Measurements from ENCODE around the gene RCOR1.

The RCOR1 gene

DNA sequence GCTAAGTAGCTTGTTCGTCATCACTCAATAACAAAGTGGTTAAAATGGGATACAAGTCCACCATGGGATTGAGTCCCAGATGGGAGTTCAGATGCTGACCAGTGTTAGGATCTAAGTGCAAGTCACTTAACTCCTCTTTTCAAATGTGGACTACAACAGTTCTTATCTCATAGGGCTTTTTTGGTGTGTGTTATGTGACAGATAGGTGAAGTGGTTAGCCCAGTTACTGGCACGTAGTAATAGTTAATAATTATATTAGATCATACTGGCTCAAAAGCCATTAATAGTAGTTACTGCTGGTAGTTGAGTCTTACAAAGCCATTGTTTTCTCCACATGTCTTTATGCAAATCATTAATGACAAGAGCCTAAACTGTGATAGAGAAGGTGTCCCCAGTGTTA is 73.2 kb downstream of the RCOR1 start:
- no peak overlapping the region for H3K4me3 ChIP-seq (replicated peaks; ENCODE audit: low read depth, low read length)
- DNase-seq (ENCODE audit: low read depth), result no peak
- TF ChIP-seq, protein P1, sequence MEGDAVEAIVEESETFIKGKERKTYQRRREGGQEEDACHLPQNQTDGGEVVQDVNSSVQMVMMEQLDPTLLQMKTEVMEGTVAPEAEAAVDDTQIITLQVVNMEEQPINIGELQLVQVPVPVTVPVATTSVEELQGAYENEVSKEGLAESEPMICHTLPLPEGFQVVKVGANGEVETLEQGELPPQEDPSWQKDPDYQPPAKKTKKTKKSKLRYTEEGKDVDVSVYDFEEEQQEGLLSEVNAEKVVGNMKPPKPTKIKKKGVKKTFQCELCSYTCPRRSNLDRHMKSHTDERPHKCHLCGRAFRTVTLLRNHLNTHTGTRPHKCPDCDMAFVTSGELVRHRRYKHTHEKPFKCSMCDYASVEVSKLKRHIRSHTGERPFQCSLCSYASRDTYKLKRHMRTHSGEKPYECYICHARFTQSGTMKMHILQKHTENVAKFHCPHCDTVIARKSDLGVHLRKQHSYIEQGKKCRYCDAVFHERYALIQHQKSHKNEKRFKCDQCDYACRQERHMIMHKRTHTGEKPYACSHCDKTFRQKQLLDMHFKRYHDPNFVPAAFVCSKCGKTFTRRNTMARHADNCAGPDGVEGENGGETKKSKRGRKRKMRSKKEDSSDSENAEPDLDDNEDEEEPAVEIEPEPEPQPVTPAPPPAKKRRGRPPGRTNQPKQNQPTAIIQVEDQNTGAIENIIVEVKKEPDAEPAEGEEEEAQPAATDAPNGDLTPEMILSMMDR (IDR thresholded peaks at IDR 0.05; ENCODE audit: low read length, missing control alignments), result no peak

DNA sequence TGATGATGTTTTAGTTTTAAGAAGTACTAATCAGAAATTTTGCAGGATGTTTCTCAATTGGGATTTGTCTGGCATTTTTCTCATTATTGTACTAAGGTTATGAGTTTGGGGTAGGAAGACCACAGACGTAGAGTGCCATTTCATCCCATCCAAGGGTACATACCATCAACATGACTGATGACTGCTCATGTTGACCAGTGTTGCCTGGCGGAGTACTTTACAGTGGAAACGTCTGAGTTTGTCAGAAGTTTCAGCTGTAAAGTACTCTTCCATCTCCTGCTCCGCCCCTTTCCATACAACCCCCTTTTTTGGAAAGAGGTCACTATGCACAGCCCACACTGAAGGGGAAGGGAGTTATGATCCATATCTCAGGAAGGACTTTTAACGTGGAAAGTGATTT is 74.2 kb downstream of the RCOR1 start:
- no peak overlapping the region for H3K4me3 ChIP-seq (replicated peaks; ENCODE audit: low read depth, low read length)
- TF ChIP-seq, protein P1 (IDR thresholded peaks at IDR 0.05; ENCODE audit: low read length, missing control alignments), result no peak
- DNase-seq (ENCODE audit: low read depth), result peak; percentile 20

DNA sequence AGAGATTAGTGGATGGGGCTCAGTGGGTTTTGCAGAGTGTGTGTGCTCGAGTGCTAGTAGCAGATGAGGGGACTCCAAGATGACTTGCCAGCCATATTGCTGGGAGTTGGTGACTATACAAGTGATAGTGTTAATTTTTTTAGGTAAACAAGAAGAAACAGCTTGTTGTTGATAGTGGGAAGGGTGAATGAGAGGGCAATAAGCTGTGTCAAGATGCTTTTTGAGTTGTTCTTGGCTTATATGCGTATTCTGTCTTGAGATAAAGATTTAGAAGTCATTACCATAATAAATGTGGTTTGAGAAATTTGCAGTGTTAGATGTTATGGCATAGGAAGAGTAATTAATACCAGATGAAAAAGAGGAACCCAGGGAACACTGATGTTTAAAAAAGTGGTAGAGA is 75.3 kb downstream of the RCOR1 start:
- TF ChIP-seq, protein P1 (IDR thresholded peaks at IDR 0.05; ENCODE audit: low read length, missing control alignments), result no peak
- H3K4me3 ChIP-seq (replicated peaks; ENCODE audit: low read depth, low read length), result no peak overlapping the region
- no peak for DNase-seq (ENCODE audit: low read depth)

GRCh38 chr14:102668291-102668873 is 75.9 kb downstream of the RCOR1 start:
- TF ChIP-seq, protein P1 (IDR thresholded peaks at IDR 0.05; ENCODE audit: low read length, missing control alignments), result no peak
- H3K4me3 ChIP-seq (replicated peaks; ENCODE audit: low read depth, low read length), result no peak overlapping the region
- no peak for DNase-seq (ENCODE audit: low read depth)

- no peak overlapping the region for H3K4me3 ChIP-seq (replicated peaks; ENCODE audit: low read depth, low read length)
- no peak for DNase-seq (ENCODE audit: low read depth)
- TF ChIP-seq, protein P1 (IDR thresholded peaks at IDR 0.05; ENCODE audit: low read length, missing control alignments), result no peak
Observed at GRCh38 chr14:102671410-102671809, 79.0 kb downstream of the RCOR1 start.

DNA sequence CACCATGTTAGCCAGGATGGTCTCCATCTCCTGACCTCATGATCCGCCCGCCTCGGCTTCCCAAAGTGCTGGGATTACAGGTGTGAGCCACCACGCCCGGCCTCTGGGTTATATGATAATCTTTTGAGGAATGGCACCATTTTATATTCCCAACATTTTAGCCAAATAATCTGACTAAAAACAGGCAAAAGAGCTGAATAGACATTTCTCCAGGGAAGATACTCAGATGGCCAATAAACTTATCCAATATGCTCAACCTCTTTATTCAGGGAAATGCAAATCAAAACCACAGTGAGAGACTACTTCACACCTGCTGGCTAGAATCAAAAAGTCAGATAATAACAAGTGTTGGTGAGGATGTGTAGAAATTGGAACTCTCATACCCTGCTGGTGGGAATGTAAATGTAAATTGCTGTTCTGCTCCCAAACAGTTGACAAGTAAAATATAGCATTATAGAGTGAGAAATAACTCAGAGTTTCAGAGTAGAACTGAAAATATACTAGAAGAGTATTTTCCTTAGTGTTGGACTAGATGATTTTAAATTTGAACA is 80.0 kb downstream of the RCOR1 start:
- TF ChIP-seq, protein P1 (IDR thresholded peaks at IDR 0.05; ENCODE audit: low read length, missing control alignments), result no peak
- DNase-seq (ENCODE audit: low read depth), result no peak
- no peak overlapping the region for H3K4me3 ChIP-seq (replicated peaks; ENCODE audit: low read depth, low read length)

DNA sequence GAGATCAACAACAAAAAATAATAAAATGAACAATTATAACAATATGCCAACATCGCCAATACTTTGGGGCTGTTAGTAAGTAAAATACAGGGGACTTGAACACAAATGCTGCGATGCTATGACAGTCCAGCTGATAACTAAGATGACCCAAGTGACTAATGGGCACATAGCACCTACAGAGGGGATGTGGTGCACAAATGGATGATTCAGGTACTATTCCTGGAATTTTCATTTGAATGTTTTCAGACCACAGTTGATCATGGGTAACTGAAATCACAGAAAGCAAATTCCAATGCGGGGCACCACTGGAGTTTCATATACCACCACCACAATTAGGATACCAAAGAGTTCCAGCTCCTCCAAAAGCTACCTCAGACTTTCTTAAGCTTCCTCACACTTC is 82.9 kb downstream of the RCOR1 start:
- no peak overlapping the region for H3K4me3 ChIP-seq (replicated peaks; ENCODE audit: low read depth, low read length)
- DNase-seq (ENCODE audit: low read depth), result no peak
- TF ChIP-seq, protein P1 (IDR thresholded peaks at IDR 0.05; ENCODE audit: low read length, missing control alignments), result no peak

Data from fibroblast of pulmonary artery (primary cell).